Astrocyte (in vitro differentiated cells and primary cell): Measurements from ENCODE around the gene ARHGAP4.

Experiments used
- EZH2 ChIP-seq: IDR thresholded peaks from 2 replicates; pipeline ENCODE4 v1.6.1; 2012; ENCODE audit warnings: mild to moderate bottlenecking, low read length, inconsistent platforms; ENCODE audit not compliant: insufficient read depth
- TF ChIP-seq, protein P1 (sequence below): IDR thresholded peaks from 2 replicates; pipeline ENCODE4 v1.5.1; 2011; ENCODE audit warnings: low read depth, mild to moderate bottlenecking, inconsistent platforms, low read length, moderate library complexity; ENCODE audit not compliant: insufficient read depth

- TF ChIP-seq, protein P1, sequence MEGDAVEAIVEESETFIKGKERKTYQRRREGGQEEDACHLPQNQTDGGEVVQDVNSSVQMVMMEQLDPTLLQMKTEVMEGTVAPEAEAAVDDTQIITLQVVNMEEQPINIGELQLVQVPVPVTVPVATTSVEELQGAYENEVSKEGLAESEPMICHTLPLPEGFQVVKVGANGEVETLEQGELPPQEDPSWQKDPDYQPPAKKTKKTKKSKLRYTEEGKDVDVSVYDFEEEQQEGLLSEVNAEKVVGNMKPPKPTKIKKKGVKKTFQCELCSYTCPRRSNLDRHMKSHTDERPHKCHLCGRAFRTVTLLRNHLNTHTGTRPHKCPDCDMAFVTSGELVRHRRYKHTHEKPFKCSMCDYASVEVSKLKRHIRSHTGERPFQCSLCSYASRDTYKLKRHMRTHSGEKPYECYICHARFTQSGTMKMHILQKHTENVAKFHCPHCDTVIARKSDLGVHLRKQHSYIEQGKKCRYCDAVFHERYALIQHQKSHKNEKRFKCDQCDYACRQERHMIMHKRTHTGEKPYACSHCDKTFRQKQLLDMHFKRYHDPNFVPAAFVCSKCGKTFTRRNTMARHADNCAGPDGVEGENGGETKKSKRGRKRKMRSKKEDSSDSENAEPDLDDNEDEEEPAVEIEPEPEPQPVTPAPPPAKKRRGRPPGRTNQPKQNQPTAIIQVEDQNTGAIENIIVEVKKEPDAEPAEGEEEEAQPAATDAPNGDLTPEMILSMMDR = no peak
- TF ChIP-seq EZH2 = no peak
These were observed 24.1 kb upstream of the ARHGAP4 start for GRCh38 chrX:153950127-153950526.
